Activated T-cell treated with anti-CD3 and anti-CD28 coated beads, Interleukin-2, amount 50 U/mL, for 72 hours (primary cell): ENCODE results near the gene ZNF791. TPM values are rescaled to one million over a fixed set of nuclear protein-coding genes. Genes with fewer than 3 reads are reported as not detected.
"Not testable (repeated sequence)": the region's sequence is repeated elsewhere in the genome, so short reads cannot be mapped to it uniquely, and the experiment has no call there.

Source experiments
- ATAC-seq, 2 donors: fragments of 150-1000 bp; cut with Tn5 transposase; replicated peaks in 1 of 2; 2 replicates each; pipeline ENCODE4 v1.10.0; 2021; ENCODE audit warnings: moderate library complexity in 2 of 2, mild to moderate bottlenecking in 1 of 2
- DNase-seq, 2 donors: peaks; one replicate each; pipeline ENCODE4 v3.0.0; 2021 to 2022; ENCODE audit warnings: mixed read lengths in 1 of 2
- H3K27ac Mint-ChIP-seq: one replicate; pipeline ENCODE4 v1.8.0; 2022; ENCODE audit warnings: mild to moderate bottlenecking, moderate library complexity, mixed read lengths
- H3K27me3 Mint-ChIP-seq: one replicate; pipeline ENCODE4 v1.8.0; 2022; ENCODE audit warnings: low read depth, mixed read lengths
- H3K36me3 Mint-ChIP-seq, 2 donors: one replicate each; pipeline ENCODE4 v1.8.0; 2022; ENCODE audit warnings: mixed read lengths in 2 of 2, mild to moderate bottlenecking in 1 of 2; ENCODE audit not compliant: insufficient read depth in 2 of 2
- H3K4me1 Mint-ChIP-seq: one replicate; pipeline ENCODE4 v1.8.0; 2022; ENCODE audit warnings: low read depth, mixed read lengths
- H3K4me3 Mint-ChIP-seq, 2 donors: one replicate each; pipeline ENCODE4 v1.8.0; 2022; ENCODE audit warnings: mild to moderate bottlenecking in 2 of 2, mixed read lengths in 2 of 2, moderate library complexity in 2 of 2
- H3K9me3 Mint-ChIP-seq, 2 donors: one replicate each; pipeline ENCODE4 v1.8.0; 2022; ENCODE audit warnings: mixed read lengths in 2 of 2
- total RNA-seq, 2 donors: library from RNA; stranded (reverse); gene quantifications; one replicate each; pipeline ENCODE4 v1.2.3, GENCODE V29; 2022

The ZNF791 gene
- total RNA-seq, 2 donors from 2014 or later: 19.8 to 21.0 TPM

DNA sequence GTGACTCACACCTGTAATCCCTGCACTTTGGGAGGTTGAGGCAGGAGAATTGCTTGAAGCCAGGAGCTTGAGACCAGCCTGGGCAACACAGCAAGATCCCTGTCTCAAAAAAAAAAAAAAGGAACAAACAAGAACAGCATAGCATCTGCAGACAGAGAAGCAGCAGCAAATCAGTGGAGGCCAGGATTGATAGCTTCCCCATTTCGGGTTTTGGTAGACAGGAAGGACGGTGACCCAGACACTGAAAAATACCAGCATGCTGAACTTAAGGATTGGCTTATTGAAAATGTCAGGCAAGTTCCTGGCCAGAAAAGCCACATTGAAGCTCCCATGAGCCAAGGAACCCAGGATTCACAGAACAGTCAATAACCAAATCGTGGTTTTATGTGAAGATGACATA is 3.1 kb upstream of the ZNF791 start:
- peaks cover 29% of the 10 kb centered on the region for H3K4me1 Mint-ChIP-seq
- no peak for DNase-seq
- no peaks in the 10 kb centered on the region for H3K27me3 Mint-ChIP-seq
- H3K27ac Mint-ChIP-seq: no peak overlapping the region
- no peak overlapping the region for H3K4me3 Mint-ChIP-seq
- no peak for ATAC-seq
- H3K36me3 Mint-ChIP-seq: peaks cover 0 to 3% of the 10 kb centered on the region in 2 donors
- no peaks in the 10 kb centered on the region for H3K9me3 Mint-ChIP-seq

DNA sequence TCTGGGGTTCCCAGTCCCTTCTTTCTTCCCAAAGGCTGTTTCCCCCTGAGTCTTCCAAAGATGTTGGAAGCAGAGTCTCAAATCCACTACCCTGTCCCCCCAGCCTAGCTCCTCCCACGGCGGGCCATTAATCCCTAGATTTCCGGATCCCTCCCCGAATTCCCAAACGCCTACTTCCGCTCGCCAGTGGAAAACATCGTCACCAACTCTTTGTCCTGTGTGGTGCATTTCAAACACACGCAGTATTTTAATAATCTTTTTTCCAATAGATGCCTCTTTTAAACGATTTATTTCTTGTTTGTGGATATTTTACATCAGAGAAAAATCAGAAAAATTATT is 610 bp downstream of the ZNF791 start:
- no peaks in the 10 kb centered on the region for H3K27me3 Mint-ChIP-seq
- peak overlapping the region; percentile 97 to 99 for H3K4me3 Mint-ChIP-seq
- no peak for DNase-seq
- no peak for ATAC-seq
- H3K36me3 Mint-ChIP-seq: peaks cover 10 to 15% of the 10 kb centered on the region in 2 donors
- peak overlapping the region; percentile 85 for H3K27ac Mint-ChIP-seq
- H3K9me3 Mint-ChIP-seq: no peaks in the 10 kb centered on the region
- H3K4me1 Mint-ChIP-seq: peaks cover 43% of the 10 kb centered on the region

DNA sequence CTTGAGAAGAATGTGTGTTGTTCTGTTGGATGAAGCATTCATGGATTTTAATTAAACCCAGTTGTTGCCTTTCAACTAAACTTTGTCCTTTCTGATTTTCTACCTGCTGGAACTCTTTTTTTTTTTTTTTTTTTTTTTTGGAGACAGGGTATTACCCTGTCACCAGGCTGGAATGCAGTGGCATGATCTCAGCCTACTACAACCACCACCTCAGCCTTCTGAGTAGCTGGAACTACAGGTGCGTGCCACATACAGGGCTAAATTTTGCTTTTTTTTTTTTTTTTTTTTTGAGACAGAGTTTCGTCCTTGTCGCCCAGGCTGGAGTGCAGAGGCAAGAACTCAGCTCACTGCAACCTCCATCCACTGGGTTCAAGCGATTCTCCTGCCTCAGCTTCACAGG is 6.9 kb downstream of the ZNF791 start:
- peaks cover 43% of the 10 kb centered on the region for H3K4me1 Mint-ChIP-seq
- H3K27ac Mint-ChIP-seq: no peak overlapping the region
- H3K27me3 Mint-ChIP-seq: no peaks in the 10 kb centered on the region
- no peaks in the 10 kb centered on the region for H3K9me3 Mint-ChIP-seq
- no peak for DNase-seq
- peaks cover 12 to 13% of the 10 kb centered on the region in 2 donors for H3K36me3 Mint-ChIP-seq
- H3K4me3 Mint-ChIP-seq: no peak overlapping the region
- ATAC-seq: no peak

GRCh38 chr19:12621253-12622024 is 10.7 kb downstream of the ZNF791 start:
- ATAC-seq, H3K4me3 Mint-ChIP-seq, H3K27ac Mint-ChIP-seq, H3K27me3 Mint-ChIP-seq, DNase-seq, H3K9me3 Mint-ChIP-seq: not testable (repeated sequence)
- Mint-ChIP-seq H3K4me1 (peaks cover 14% of the 10 kb centered on the region), H3K36me3 (peaks cover 5 to 18% of the 10 kb centered on the region in 2 donors)

- Mint-ChIP-seq H3K9me3 (peaks cover 7 to 9% of the 10 kb centered on the region in 2 donors), H3K36me3 (peaks cover 19 to 34% of the 10 kb centered on the region in 2 donors), H3K27ac (no peak overlapping the region), H3K4me3 (no peak overlapping the region), H3K27me3 (no peaks in the 10 kb centered on the region), H3K4me1 (no peaks in the 10 kb centered on the region)
- DNase-seq: no peak
- ATAC-seq: no peak
Measured at GRCh38 chr19:12623361-12624031, 12.8 kb downstream of the ZNF791 start.

DNA sequence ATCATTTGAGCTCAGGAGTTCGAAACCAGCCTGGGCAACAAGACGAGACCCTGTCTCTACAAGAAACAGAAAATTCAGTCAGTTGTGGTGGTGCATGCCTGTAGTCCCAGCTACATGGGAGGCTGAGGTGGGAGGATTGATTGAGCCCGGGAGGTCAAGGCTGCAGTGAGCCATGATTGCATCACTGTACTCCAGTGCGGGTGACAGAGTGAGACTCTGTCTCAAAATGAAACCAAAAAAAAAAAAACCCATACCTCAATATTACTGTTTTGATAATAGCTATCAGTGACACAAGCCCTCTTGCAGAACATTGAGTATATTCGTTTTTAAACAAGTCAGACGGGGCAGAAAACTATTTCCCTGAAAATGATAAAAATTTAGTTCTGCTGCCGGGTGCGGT is 16.2 kb downstream of the ZNF791 start:
- H3K36me3 Mint-ChIP-seq: peaks cover 29 to 47% of the 10 kb centered on the region in 2 donors
- no peak for ATAC-seq

GRCh38 chr19:12628040-12629022 is 17.6 kb downstream of the ZNF791 start:
- Mint-ChIP-seq H3K36me3 (peaks cover 29 to 47% of the 10 kb centered on the region in 2 donors), H3K4me1 (peaks cover 9% of the 10 kb centered on the region), H3K27me3 (no peaks in the 10 kb centered on the region), H3K4me3 (no peak overlapping the region), H3K27ac (no peak overlapping the region), H3K9me3 (peaks cover 13 to 15% of the 10 kb centered on the region in 2 donors)
- DNase-seq (no peak), ATAC-seq (no peak)

More for the DNA sequence above, 16.2 kb downstream of the ZNF791 start:
- Mint-ChIP-seq H3K9me3 (peaks cover 13 to 15% of the 10 kb centered on the region in 2 donors), H3K27ac (no peak overlapping the region), H3K4me3 (no peak overlapping the region), H3K4me1 (peaks cover 9% of the 10 kb centered on the region), H3K27me3 (no peaks in the 10 kb centered on the region)
- no peak for DNase-seq

DNA sequence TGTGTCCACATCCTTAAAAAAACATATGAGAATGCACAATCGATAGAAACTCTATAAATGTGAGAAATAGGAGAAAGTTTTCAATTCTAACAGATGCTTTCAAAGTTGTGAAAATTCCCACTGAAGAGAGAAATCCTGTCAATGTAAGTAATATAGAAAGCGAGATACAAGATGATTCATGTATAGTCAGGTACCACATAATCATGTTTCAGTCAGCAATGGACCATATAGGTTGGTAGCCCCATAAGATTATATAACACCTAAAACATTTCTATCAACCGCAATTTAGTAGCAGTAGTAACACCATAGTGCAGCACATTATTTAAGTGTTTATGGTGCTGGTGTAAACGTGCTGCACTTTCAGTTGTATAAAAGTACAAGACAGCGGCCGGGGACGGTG is 18.5 kb downstream of the ZNF791 start:
- DNase-seq (no peak), ATAC-seq (no peak)
- no peaks in the 10 kb centered on the region for H3K27me3 Mint-ChIP-seq
- H3K9me3 Mint-ChIP-seq: peaks cover 13 to 15% of the 10 kb centered on the region in 2 donors
- H3K27ac Mint-ChIP-seq: peak overlapping the region; percentile 31
- H3K36me3 Mint-ChIP-seq: peaks cover 27 to 46% of the 10 kb centered on the region in 2 donors
- no peak overlapping the region for H3K4me3 Mint-ChIP-seq
- peaks cover 9% of the 10 kb centered on the region for H3K4me1 Mint-ChIP-seq

GRCh38 chr19:12636631-12637030 is 25.9 kb downstream of the ZNF791 start:
- DNase-seq (no peak), ATAC-seq (no peak)
- H3K36me3 Mint-ChIP-seq: peaks cover 0 to 7% of the 10 kb centered on the region in 2 donors
- no peaks in the 10 kb centered on the region for H3K27me3 Mint-ChIP-seq
- no peak overlapping the region for H3K4me3 Mint-ChIP-seq
- no peak overlapping the region for H3K27ac Mint-ChIP-seq
- no peaks in the 10 kb centered on the region for H3K9me3 Mint-ChIP-seq
- H3K4me1 Mint-ChIP-seq: peaks cover 22% of the 10 kb centered on the region

GRCh38 chr19:12638611-12639182 is 28.0 kb downstream of the ZNF791 start:
- DNase-seq: no peak
- Mint-ChIP-seq H3K27me3 (no peaks in the 10 kb centered on the region), H3K9me3 (no peaks in the 10 kb centered on the region), H3K36me3 (peaks cover 0 to 7% of the 10 kb centered on the region in 2 donors), H3K4me3 (no peak overlapping the region), H3K27ac (no peak overlapping the region), H3K4me1 (peaks cover 22% of the 10 kb centered on the region)
- no peak for ATAC-seq

DNA sequence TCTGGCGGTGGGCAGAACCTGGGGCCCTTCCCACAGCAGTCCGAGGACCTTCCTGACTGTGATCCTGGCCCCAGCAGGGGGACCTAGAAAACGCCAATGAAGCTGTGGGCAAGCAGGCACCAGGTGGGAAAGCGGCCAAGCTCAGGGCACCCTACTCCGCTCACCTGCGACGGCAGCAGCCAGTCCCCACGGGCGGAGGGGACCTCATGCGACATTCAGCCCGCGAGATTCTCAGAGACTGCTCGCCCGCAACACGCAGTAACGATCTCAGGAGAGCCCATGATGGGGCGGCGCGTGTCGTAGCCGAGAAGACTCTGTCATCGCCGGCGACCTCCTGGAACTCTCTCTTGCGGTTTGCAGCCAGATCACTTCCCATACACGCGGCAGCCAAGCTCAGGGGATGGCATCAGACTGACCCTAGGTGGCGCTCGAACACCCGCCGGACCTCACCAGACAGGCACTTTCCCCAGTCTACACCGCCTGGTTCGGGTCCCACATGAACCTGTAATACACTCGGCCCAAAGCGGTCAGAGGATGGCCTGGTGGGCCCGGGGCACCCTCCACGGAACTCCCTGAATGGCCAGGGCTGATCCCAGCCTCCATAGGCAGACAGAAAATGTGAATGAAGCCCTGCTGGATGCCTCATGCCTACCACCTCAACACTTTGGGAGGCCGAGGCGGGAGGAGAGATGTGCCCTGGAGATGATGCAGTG is 29.3 kb downstream of the ZNF791 start:
- Mint-ChIP-seq H3K4me1 (peaks cover 20% of the 10 kb centered on the region), H3K9me3 (no peaks in the 10 kb centered on the region), H3K4me3 (peak overlapping the region; percentile 49 to 66), H3K27ac (peak overlapping the region; percentile 3), H3K27me3 (no peaks in the 10 kb centered on the region), H3K36me3 (peaks cover 0 to 3% of the 10 kb centered on the region in 2 donors)
- DNase-seq: peak; percentile 90
- peak; percentile 92 to 96 for ATAC-seq

DNA sequence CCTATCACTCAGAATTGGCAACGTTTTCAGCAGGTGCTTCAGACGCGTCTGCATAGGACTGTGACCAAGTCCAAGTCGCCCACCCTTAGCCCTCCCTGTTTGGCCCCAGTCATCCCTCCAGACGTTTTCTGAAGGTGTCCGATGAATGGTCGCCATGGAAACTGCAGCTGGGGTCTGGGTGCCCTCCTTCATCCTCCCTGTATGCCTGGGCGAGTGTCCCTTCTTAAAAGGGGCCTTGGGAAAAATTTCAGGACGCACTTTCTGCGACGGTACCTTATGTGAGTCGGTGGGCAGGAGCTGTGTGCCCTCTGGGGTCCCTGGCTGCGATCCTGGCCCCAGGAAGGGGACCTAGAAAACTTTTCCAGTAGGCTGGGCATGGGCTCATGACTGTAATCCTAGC is 30.7 kb downstream of the ZNF791 start:
- H3K27ac Mint-ChIP-seq: no peak overlapping the region

More for the DNA sequence above, 30.7 kb downstream of the ZNF791 start:
- ATAC-seq (no peak), DNase-seq (no peak)
- peaks cover 17% of the 10 kb centered on the region for H3K4me1 Mint-ChIP-seq
- H3K9me3 Mint-ChIP-seq: no peaks in the 10 kb centered on the region
- no peaks in the 10 kb centered on the region for H3K27me3 Mint-ChIP-seq
- H3K36me3 Mint-ChIP-seq: peaks cover 0 to 1% of the 10 kb centered on the region in 2 donors
- no peak overlapping the region for H3K4me3 Mint-ChIP-seq
